ENCODE results near the gene NETO1. TPM values are rescaled to one million over a fixed set of nuclear protein-coding genes. Genes with fewer than 3 reads are reported as not detected.

The NETO1 gene
- total and polyA plus RNA-seq, 8 donors = 0.26 to 2.3 (median 1.3) TPM; not detected in 4

DNA sequence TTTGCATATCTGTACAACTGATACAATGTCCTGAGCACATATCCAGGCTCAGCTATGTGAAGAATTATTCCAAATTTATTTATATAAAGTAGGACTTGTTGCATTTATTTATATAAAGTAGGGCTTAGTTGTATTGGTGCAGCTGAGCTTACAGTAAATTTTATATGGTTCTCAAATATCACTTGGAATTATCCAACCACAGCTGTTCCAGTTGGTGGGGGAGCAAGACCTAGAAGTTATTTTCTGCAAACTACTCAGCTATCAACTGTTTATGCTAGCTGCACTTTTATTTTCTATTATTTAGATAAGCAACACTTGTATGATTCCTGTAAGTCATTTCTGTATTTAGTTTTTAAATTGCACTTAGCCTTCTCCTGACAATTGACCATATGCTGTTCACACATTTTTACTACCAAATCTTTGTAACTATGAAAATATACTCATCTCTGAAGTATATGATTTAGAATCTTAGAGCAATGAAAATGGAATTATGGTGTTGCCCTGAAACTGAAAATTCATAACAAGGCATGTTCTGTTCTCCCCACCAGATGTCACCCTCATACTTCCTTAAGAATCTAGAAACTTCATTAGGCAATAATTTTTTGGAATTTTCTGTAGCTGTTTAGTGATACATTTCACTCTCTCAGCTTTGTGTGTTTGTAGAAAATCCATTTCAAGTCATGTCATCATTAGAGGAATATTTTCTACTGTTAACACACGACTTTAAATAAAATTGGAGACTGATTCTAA lies 166.7 kb downstream of the NETO1 start:
- no peak for ATAC-seq
- no peak overlapping the region for H3K27ac ChIP-seq
- 3 to 9% methylated on average over 1 of the region's 1 CpG for WGBS, 2 donors
- TF ChIP-seq, protein P1, sequence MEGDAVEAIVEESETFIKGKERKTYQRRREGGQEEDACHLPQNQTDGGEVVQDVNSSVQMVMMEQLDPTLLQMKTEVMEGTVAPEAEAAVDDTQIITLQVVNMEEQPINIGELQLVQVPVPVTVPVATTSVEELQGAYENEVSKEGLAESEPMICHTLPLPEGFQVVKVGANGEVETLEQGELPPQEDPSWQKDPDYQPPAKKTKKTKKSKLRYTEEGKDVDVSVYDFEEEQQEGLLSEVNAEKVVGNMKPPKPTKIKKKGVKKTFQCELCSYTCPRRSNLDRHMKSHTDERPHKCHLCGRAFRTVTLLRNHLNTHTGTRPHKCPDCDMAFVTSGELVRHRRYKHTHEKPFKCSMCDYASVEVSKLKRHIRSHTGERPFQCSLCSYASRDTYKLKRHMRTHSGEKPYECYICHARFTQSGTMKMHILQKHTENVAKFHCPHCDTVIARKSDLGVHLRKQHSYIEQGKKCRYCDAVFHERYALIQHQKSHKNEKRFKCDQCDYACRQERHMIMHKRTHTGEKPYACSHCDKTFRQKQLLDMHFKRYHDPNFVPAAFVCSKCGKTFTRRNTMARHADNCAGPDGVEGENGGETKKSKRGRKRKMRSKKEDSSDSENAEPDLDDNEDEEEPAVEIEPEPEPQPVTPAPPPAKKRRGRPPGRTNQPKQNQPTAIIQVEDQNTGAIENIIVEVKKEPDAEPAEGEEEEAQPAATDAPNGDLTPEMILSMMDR (IDR thresholded peaks at IDR 0.05) = no peak
- no peaks in the 10 kb centered on the region for H3K36me3 ChIP-seq
- no peaks in the 10 kb centered on the region for H3K27me3 ChIP-seq
- no peaks in the 10 kb centered on the region for H3K4me1 ChIP-seq
- no peak overlapping the region for H3K4me3 ChIP-seq
- FAIRE-seq = no peak
- intact Hi-C loops (cut with DNase I) = no loop called here
- no peaks in the 10 kb centered on the region for H3K9me3 ChIP-seq
- no peak for DNase-seq

DNA sequence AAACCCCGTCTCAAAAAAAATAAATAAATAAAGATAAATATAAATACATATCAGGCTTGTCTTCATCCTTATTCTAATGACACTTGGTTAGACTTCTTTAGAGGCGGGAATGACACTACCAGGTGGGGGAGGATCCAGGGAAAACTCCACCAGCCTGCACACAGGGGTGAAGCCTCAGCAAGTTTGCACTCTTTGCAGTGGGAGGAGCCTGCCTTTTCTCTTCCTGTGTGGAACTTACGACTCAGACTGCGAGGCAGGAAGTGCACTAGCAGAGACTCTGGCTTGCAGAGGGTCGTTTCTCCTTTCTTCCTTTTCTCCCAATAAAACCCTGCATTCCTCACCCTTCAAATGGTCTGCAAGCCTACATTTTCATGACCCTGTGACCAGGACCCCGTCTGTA lies 170.1 kb downstream of the NETO1 start:
- Histone ChIP-seq H3K27me3 (no peaks in the 10 kb centered on the region), H3K27ac (no peak overlapping the region), H3K9me3 (no peaks in the 10 kb centered on the region), H3K4me3 (no peak overlapping the region), H3K36me3 (no peaks in the 10 kb centered on the region), H3K4me1 (no peaks in the 10 kb centered on the region)
- no peak for ATAC-seq
- 58 to 60% methylated on average over 6 of the region's 6 CpGs for WGBS, 2 donors
- DNase-seq = no peak
- TF ChIP-seq, protein P1 (IDR thresholded peaks at IDR 0.05) = no peak
- no peak for FAIRE-seq
- intact Hi-C loops (cut with DNase I) = no loop called here

DNA sequence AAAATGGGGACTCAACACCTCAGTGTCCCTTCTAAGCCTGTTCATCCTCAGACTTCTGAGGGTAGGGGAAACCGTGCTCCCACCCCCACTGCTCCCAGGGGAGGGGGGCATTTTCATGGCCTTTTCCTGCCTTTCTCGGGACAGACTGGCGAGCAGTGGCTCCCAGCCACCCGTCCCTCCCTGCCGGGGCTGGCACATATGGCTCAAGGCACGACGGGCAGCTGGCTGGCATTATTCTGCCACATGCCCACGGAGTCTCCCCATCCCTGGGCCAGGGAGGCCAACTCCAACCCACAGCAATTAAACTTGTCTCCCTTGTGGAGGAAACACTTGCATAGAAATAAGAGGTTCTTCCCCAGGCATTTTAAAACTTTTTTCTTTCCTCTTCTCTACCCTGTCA lies 175.2 kb downstream of the NETO1 start:
- peak overlapping the region in 2 of 4 donors; percentile 22 to 34 for H3K4me3 ChIP-seq
- H3K36me3 ChIP-seq = no peaks in the 10 kb centered on the region
- FAIRE-seq (no peak), ATAC-seq (peak in 3 of 4 donors; percentile 34 to 51 (median 51)), DNase-seq (peak in 1 of 6 donors; percentile 52)
- H3K4me1 ChIP-seq = no peaks in the 10 kb centered on the region
- WGBS, 2 donors = 16 to 26% methylated on average over 8 of the region's 8 CpGs
- intact Hi-C loops (cut with DNase I) = no loop called here
- H3K27me3 ChIP-seq = no peaks in the 10 kb centered on the region
- H3K9me3 ChIP-seq = no peaks in the 10 kb centered on the region
- TF ChIP-seq, protein P1 (IDR thresholded peaks at IDR 0.05) = no peak
- no peak overlapping the region for H3K27ac ChIP-seq

Small RNA genes within 50 kb of the gene (microRNA-seq; reads per million reads assigned to microRNA genes)
- 0 to 0.29 reads per million in 2 donors for gene MIR548AV
